Loucy (cell line): ENCODE measurements around the gene MAST4.

Source experiments
- H2AFZ ChIP-seq: fragments of 200-600 bp; sonication (generic); 2 replicates; pipeline ENCODE4 v1.6.0; 2016; ENCODE audit warnings: antibody characterized with exemption, mild to moderate bottlenecking, low read length, moderate library complexity
- H3F3A ChIP-seq: fragments of 200-600 bp; 2 replicates; pipeline ENCODE4 v1.6.0; 2016; ENCODE audit warnings: antibody characterized with exemption, low read depth, mild to moderate bottlenecking
- H3K27me3 ChIP-seq: fragments of 200-600 bp; sonication (generic); 2 replicates; pipeline ENCODE4 v1.6.1; 2014; ENCODE audit warnings: low read length, mild to moderate bottlenecking; ENCODE audit not compliant: insufficient read depth, poor library complexity, severe bottlenecking
- H3K36me3 ChIP-seq: fragments of 200-600 bp; sonication (generic); 2 replicates; pipeline ENCODE4 v1.6.1; 2016; ENCODE audit warnings: low read length; ENCODE audit not compliant: insufficient read depth
- H3K4me1 ChIP-seq: fragments of 200-600 bp; sonication (generic); 2 replicates; pipeline ENCODE4 v1.5.1; 2014; ENCODE audit warnings: low read length, mild to moderate bottlenecking; ENCODE audit not compliant: insufficient read depth, poor library complexity, severe bottlenecking
- H3K4me2 ChIP-seq: fragments of 200-600 bp; sonication (generic); 2 replicates; pipeline ENCODE4 v1.6.0; 2014; ENCODE audit warnings: antibody characterized with exemption, low read length, low read depth, mild to moderate bottlenecking; ENCODE audit not compliant: poor library complexity, severe bottlenecking
- H3K4me3 ChIP-seq: fragments of 200-600 bp; sonication (generic); 2 replicates; pipeline ENCODE4 v1.5.1; 2014; ENCODE audit warnings: low read length, mild to moderate bottlenecking, mixed read lengths; ENCODE audit not compliant: poor library complexity, severe bottlenecking
- H3K79me2 ChIP-seq: fragments of 200-600 bp; sonication (generic); 2 replicates; pipeline ENCODE4 v1.6.1; 2014; ENCODE audit warnings: low read length; ENCODE audit not compliant: insufficient read depth
- H3K9ac ChIP-seq: fragments of 200-600 bp; sonication (generic); 2 replicates; pipeline ENCODE4 v1.6.0; 2014; ENCODE audit warnings: mild to moderate bottlenecking, low read depth, low read length, moderate library complexity; ENCODE audit not compliant: poor library complexity, severe bottlenecking
- H3K9me2 ChIP-seq: fragments of 200-600 bp; sonication (generic); replicated peaks from 2 replicates; pipeline ENCODE4 v1.6.1; 2016; ENCODE audit warnings: low read depth, low read length, mixed read lengths
- H3K9me3 ChIP-seq: fragments of 200-600 bp; sonication (generic); 2 replicates; pipeline ENCODE4 v1.6.1; 2014; ENCODE audit warnings: mild to moderate bottlenecking, antibody characterized with exemption, low read length, low read depth; ENCODE audit not compliant: insufficient read depth
- H4K20me1 ChIP-seq: fragments of 200-600 bp; sonication (generic); 2 replicates; pipeline ENCODE4 v1.6.0; 2014; ENCODE audit warnings: antibody characterized with exemption, low read length, mild to moderate bottlenecking; ENCODE audit not compliant: insufficient read depth, poor library complexity, severe bottlenecking
- CTCF ChIP-seq: fragments of 200-600 bp; sonication (generic); conservative IDR thresholded peaks from 2 replicates; pipeline ENCODE4 v1.5.1; 2014; ENCODE audit warnings: mild to moderate bottlenecking, antibody characterized with exemption, low read length
- EZH2phosphoT487 ChIP-seq: fragments of 200-600 bp; IDR thresholded peaks from 2 replicates; pipeline ENCODE4 v1.6.1; 2018; ENCODE audit warnings: antibody characterized with exemption, mild to moderate bottlenecking, moderate library complexity, borderline replicate concordance

MAST4 gene

GRCh38 chr5:67021962-67022361 is 425.8 kb downstream of the MAST4 start:
- Histone ChIP-seq H3K9me3 (no peaks in the 10 kb centered on the region), H3K4me3 (no peak overlapping the region), H4K20me1 (peaks cover 4% of the 10 kb centered on the region), H3K9me2 (no peaks in the 10 kb centered on the region), H3K4me1 (peaks cover 29% of the 10 kb centered on the region), H3K4me2 (no peak overlapping the region), H3K9ac (no peak overlapping the region), H3K79me2 (peaks cover 85% of the 10 kb centered on the region), H3F3A (no peaks in the 10 kb centered on the region), H3K36me3 (no peaks in the 10 kb centered on the region), H3K27me3 (no peaks in the 10 kb centered on the region), H2AFZ (no peak overlapping the region)
- TF ChIP-seq CTCF: no peak
- no peak for TF ChIP-seq EZH2phosphoT487

- Histone ChIP-seq H2AFZ (no peak overlapping the region), H3K4me3 (no peak overlapping the region), H3K4me1 (peaks cover 24% of the 10 kb centered on the region), H3K4me2 (no peak overlapping the region), H3K79me2 (peaks cover 82% of the 10 kb centered on the region), H3K36me3 (no peaks in the 10 kb centered on the region), H4K20me1 (no peaks in the 10 kb centered on the region), H3K9me3 (no peaks in the 10 kb centered on the region), H3F3A (no peaks in the 10 kb centered on the region), H3K9ac (no peak overlapping the region), H3K27me3 (no peaks in the 10 kb centered on the region), H3K9me2 (no peaks in the 10 kb centered on the region)
- TF ChIP-seq CTCF (no peak), EZH2phosphoT487 (no peak)
Observed at GRCh38 chr5:67025457-67025856, 429.3 kb downstream of the MAST4 start.

GRCh38 chr5:67026278-67026677 is 430.1 kb downstream of the MAST4 start:
- Histone ChIP-seq H3K4me1 (peaks cover 25% of the 10 kb centered on the region), H3K9ac (no peak overlapping the region), H3K4me3 (no peak overlapping the region), H3K4me2 (no peak overlapping the region), H3K9me3 (no peaks in the 10 kb centered on the region), H2AFZ (no peak overlapping the region), H3F3A (no peaks in the 10 kb centered on the region), H3K27me3 (no peaks in the 10 kb centered on the region), H3K9me2 (no peaks in the 10 kb centered on the region), H3K36me3 (no peaks in the 10 kb centered on the region), H3K79me2 (peaks cover 82% of the 10 kb centered on the region), H4K20me1 (no peaks in the 10 kb centered on the region)
- TF ChIP-seq CTCF (no peak), EZH2phosphoT487 (no peak)
